OCI-LY1 (cell line): ENCODE measurements around the gene TSPYL6.

ENCODE experiments used
- CTCF ChIP-seq: fragments of 200-600 bp; sonication (generic), shearing (Covaris generic); IDR thresholded peaks from 2 replicates; pipeline ENCODE4 v1.5.1; 2017; ENCODE audit warnings: mild to moderate bottlenecking, antibody characterized with exemption, low read length, moderate library complexity, mixed read lengths
- EZH2 ChIP-seq: fragments of 200-600 bp; sonication (generic), shearing (Covaris generic); IDR thresholded peaks from 2 replicates; pipeline ENCODE4 v1.8.0; 2017; ENCODE audit warnings: borderline replicate concordance, mixed run types, mild to moderate bottlenecking, antibody characterized with exemption, low read length, moderate library complexity, mixed read lengths

GRCh38 chr2:54207666-54208195 is 48.3 kb downstream of the TSPYL6 start:
- no peak for TF ChIP-seq EZH2
- no peak for TF ChIP-seq CTCF
